HEK293T (cell line): Measurements from ENCODE around the gene RHD.
"Not testable (repeated sequence)": the region's sequence is repeated elsewhere in the genome, so short reads cannot be mapped to it uniquely, and the experiment has no call there.

Experiments
- CTCF ChIA-PET: fragments of 350-600 bp; formaldehyde crosslinking; extraction: SDS; loops from one replicate; lab custom pipeline; 2021; ENCODE audit warnings: antibody characterized with exemption, inconsistent platforms; lab: Yijun Ruan, JAX
- POLR2A ChIA-PET: fragments of 350-600 bp; formaldehyde crosslinking; extraction: SDS; loops from one replicate; lab custom pipeline; 2020; ENCODE audit warnings: antibody characterized with exemption, inconsistent platforms; lab: Yijun Ruan, JAX
- DNase-seq: peaks from one replicate; pipeline ENCODE4 v3.0.0; 2012; ENCODE audit warnings: mixed read lengths; ENCODE audit errors: extremely low spot score

RHD gene

DNA sequence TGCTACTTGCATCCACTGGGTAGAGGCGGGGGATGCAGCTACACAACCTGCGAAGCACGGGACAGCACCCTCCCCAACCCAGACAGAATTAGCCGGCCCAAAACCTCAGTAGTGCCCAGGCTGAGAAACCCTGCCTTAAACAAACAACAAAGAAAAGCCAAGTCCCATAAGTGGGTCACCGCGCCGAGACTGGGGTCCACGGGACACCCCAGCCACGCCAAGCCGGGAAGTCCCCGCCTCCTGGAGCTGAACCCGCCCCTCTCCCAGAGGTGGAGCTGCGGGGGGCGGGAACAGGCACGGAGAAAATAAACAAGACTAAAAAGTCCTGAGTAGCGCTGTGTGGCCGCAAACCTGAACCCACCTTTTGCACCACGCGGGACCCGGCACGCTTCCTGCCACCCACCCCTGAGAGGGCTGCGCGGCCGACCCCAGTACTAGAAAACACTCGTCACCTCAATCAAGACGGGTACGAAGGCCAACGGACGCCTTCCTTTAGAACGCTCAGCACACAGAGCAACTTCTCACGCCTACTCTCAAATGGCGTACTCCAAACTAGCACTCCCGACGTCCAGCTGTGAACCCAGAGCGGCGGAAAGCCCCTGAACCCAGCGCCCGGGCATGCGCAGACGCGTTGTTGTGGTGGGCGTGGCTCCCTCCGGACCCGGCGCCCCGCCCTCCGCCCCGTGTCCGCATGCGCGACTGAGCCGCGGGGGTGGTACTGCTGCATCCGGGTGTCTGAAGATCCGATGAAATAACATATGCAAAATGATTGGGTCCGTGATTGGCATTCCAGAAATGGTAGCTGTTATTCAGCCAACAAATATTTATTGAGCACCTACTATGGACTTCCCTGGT lies 4.8 kb upstream of the RHD start:
- DNase-seq, CTCF ChIA-PET, POLR2A ChIA-PET: not testable (repeated sequence)

- DNase-seq, CTCF ChIA-PET, POLR2A ChIA-PET: not testable (repeated sequence)
Observed at GRCh38 chr1:25268143-25268760, 4.1 kb upstream of the RHD start.

DNA sequence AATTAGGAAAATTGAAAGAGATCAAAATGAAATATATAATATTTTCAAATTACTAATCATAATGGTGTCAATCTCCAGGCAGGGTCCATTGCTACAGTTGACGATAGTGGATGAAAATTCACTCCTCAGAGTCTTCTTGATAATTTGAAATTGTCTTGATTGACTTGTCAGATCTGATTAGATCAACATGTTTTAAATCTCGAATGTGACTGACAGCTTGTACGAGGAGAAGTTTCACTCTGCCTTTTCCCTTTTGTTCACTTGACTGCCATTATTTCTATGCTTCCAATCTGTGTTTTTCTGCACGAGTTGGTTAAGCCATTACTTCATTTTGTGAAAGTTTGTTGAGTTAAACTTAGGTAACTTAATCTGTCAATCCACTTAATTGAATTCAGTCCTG lies 3.3 kb downstream of the RHD start:
- POLR2A ChIA-PET, DNase-seq, CTCF ChIA-PET: not testable (repeated sequence)

DNA sequence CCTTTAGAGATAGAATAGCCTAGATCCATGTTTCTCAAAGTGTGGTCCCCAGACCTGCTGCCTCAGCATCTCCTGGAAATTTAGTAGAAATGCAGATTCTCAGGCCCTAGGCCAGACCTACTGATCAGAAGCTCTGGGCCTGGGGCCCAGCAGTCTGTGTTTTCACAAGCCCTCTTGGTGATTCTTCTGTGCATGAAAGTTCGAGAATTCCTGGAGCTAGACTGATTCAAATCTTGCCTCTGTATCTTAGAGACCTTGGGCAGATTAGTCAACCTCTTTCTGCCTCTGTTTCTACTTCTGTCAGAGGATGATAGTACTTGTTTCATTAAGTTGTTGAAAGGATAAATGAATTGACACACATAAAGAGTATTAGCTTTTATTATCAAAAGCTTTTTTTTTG lies 5.0 kb downstream of the RHD start:
- CTCF ChIA-PET, DNase-seq, POLR2A ChIA-PET: not testable (repeated sequence)

DNA sequence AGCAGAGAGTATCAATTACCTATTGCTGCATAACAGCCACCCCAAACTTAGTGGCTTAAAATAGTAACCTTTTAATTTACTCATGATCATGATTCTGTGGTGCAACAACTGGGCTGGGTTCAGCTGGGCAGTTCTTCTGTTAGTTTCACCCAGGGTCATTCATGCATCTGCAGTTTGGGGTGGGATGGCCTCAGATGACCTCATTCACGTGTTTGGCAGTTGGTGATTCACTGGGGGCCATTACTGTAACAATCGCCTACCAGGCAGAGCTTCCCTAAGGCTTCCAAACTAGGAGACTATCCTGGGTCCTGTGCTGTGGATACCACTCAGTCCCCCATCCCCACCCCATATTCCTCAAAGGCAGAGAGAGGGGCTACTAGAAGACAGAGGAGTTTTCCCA lies 6.0 kb downstream of the RHD start:
- DNase-seq, CTCF ChIA-PET, POLR2A ChIA-PET: not testable (repeated sequence)

DNA sequence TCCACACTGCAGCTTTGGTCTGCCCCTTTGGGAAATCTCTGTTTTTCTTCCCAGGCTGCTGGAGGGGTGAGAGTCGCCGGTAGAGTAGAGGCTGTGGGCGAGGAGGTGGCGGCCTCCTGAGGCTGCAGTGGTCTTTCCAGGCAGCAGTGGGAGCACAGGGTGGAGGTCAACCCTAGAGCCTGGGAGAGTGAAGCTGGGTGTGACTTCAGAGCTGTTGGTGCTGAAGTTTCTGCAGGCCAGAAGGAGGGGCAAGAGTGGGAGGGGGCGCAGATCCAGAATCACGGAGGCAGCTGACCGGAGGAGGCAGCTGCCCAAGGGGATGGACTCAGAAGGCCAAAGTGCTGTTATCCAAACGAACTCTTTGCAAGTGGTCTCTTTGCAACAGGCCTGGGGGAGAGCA lies 6.5 kb downstream of the RHD start:
- DNase-seq, CTCF ChIA-PET, POLR2A ChIA-PET: not testable (repeated sequence)

- CTCF ChIA-PET, POLR2A ChIA-PET, DNase-seq: not testable (repeated sequence)
Observed at GRCh38 chr1:25279693-25280111, 7.4 kb downstream of the RHD start.

DNA sequence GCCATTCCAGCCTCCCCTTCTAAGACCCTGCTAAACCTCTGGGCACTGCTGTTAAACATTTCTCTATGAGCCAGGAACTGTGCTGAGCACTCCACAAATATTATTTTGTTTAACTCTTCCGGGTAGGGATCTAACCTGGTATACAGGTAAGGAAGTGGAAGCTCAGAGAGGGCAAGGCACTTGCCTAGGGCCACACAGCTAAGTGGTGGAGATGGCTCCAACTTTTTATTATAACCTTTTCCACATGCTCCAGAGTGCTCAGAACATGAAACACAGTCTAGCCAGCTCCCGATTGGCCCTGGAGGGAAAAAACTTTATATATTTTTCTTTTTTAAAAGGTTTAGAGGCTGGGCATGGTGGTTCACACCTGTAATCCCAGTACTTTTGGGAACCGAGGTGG lies 13.6 kb downstream of the RHD start:
- CTCF ChIA-PET, POLR2A ChIA-PET, DNase-seq: not testable (repeated sequence)

GRCh38 chr1:25287164-25287563 lies 14.9 kb downstream of the RHD start:
- POLR2A ChIA-PET, DNase-seq, CTCF ChIA-PET: not testable (repeated sequence)

GRCh38 chr1:25288573-25289101 lies 16.3 kb downstream of the RHD start:
- DNase-seq, POLR2A ChIA-PET, CTCF ChIA-PET: not testable (repeated sequence)

- POLR2A ChIA-PET, DNase-seq, CTCF ChIA-PET: not testable (repeated sequence)
Observed at GRCh38 chr1:25290043-25290442, 17.7 kb downstream of the RHD start.

GRCh38 chr1:25293426-25293825 lies 21.1 kb downstream of the RHD start:
- CTCF ChIA-PET, DNase-seq, POLR2A ChIA-PET: not testable (repeated sequence)

- DNase-seq, CTCF ChIA-PET, POLR2A ChIA-PET: not testable (repeated sequence)
Observed at GRCh38 chr1:25294889-25295826, 22.8 kb downstream of the RHD start.

DNA sequence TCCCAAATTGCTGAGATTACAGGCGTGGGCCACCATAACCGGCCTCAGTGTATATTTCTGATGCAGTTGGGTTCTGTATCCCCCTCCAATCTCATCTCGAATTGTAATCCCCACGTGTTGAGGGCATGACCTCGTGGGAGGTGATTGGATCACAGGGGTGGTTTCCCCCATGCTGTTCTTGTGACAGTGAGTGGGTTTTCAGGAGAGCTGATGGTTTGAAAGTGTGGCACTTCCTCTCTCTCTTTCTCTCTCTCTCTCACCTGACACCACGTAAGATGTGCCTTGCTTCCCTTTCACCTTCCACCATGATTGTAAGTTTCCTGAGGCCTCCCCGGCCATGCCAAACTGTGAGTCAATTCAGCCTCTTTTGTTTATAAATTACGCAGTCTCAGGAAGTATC lies 24.2 kb downstream of the RHD start:
- POLR2A ChIA-PET, DNase-seq, CTCF ChIA-PET: not testable (repeated sequence)

DNA sequence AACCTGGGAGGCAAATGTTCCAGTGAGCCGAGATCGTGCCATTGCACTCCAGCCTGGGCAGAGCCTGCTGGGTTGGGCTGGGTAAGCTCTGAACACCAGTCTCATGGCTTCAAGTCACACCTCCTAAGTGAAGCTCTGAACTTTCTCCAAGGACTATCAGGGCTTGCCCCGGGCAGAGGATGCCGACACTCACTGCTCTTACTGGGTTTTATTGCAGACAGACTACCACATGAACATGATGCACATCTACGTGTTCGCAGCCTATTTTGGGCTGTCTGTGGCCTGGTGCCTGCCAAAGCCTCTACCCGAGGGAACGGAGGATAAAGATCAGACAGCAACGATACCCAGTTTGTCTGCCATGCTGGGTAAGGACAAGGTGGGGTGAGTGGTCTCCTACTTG lies 28.4 kb downstream of the RHD start:
- CTCF ChIA-PET, POLR2A ChIA-PET, DNase-seq: not testable (repeated sequence)

- DNase-seq, POLR2A ChIA-PET, CTCF ChIA-PET: not testable (repeated sequence)
Observed at GRCh38 chr1:25302330-25302729, 30.0 kb downstream of the RHD start.

DNA sequence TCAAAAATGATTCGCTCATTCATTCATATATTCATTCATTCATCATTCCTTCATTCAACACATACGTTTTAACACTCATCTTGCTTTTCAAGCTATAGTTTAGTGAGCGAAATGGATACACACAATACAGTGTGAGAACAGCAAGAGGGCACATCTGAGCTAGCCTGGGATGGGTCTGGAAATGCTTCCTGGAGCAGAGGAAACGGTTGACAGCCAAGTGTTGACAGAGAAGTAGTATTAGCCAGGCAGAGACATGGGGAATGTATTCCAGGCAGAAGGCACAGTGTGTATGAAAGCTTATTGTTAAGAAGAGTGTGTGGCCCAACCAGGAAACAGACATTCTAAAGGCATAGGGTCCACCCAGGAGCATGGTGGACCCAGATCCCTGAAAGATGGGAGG lies 32.6 kb downstream of the RHD start:
- POLR2A ChIA-PET, CTCF ChIA-PET, DNase-seq: not testable (repeated sequence)

GRCh38 chr1:25308168-25308567 lies 35.9 kb downstream of the RHD start:
- CTCF ChIA-PET, DNase-seq, POLR2A ChIA-PET: not testable (repeated sequence)
